ENCODE measurements around the gene PRODH2. TPM values are rescaled to one million over a fixed set of nuclear protein-coding genes. Genes with fewer than 3 reads are reported as not detected.

Gene PRODH2
- total RNA-seq, 4 donors from 2014 or later = not detected

DNA sequence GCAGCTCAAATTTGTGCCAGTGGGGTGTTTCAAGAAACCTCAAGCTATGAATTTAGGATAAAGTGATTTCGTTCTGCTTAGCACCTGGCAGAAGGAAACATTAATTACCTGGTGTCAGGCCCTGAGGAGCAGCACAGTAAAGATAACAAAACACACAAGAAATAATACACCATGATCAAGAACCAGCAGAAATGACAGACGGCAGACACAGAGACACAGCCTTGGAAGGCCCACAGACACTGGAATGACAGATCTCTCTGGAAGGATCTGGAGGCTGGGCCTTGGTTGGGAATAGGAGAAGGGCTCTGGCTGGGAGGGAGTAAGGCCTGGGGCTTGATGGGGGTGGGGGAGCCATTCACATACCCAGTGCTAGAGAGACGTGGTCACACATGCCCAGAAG is 10.8 kb downstream of the PRODH2 start:
- TF ChIP-seq, protein P1, sequence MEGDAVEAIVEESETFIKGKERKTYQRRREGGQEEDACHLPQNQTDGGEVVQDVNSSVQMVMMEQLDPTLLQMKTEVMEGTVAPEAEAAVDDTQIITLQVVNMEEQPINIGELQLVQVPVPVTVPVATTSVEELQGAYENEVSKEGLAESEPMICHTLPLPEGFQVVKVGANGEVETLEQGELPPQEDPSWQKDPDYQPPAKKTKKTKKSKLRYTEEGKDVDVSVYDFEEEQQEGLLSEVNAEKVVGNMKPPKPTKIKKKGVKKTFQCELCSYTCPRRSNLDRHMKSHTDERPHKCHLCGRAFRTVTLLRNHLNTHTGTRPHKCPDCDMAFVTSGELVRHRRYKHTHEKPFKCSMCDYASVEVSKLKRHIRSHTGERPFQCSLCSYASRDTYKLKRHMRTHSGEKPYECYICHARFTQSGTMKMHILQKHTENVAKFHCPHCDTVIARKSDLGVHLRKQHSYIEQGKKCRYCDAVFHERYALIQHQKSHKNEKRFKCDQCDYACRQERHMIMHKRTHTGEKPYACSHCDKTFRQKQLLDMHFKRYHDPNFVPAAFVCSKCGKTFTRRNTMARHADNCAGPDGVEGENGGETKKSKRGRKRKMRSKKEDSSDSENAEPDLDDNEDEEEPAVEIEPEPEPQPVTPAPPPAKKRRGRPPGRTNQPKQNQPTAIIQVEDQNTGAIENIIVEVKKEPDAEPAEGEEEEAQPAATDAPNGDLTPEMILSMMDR (IDR thresholded peaks at IDR 0.05; ENCODE audit: low read depth) = no peak

DNA sequence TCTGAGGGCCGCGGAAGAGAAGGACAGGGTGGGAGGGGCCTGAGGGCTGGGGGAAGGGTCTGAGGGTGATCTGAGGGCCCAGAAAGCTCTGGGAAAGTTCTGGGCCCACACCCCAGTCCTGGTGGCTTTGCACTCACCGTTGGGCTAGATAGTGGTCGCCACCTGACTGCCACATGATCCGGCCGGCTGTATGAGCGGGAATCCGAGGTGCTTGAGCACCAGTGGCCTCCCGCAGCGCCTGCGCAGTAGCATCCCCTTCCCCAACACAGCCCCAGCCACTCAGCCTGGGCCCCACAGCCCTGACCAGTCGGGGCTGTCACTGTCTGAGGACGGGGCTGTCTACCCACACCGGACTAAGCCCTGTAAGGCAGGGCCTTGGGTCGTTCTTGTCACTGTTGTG is 15.0 kb downstream of the PRODH2 start:
- TF ChIP-seq, protein P1 (IDR thresholded peaks at IDR 0.05; ENCODE audit: low read depth) = no peak

DNA sequence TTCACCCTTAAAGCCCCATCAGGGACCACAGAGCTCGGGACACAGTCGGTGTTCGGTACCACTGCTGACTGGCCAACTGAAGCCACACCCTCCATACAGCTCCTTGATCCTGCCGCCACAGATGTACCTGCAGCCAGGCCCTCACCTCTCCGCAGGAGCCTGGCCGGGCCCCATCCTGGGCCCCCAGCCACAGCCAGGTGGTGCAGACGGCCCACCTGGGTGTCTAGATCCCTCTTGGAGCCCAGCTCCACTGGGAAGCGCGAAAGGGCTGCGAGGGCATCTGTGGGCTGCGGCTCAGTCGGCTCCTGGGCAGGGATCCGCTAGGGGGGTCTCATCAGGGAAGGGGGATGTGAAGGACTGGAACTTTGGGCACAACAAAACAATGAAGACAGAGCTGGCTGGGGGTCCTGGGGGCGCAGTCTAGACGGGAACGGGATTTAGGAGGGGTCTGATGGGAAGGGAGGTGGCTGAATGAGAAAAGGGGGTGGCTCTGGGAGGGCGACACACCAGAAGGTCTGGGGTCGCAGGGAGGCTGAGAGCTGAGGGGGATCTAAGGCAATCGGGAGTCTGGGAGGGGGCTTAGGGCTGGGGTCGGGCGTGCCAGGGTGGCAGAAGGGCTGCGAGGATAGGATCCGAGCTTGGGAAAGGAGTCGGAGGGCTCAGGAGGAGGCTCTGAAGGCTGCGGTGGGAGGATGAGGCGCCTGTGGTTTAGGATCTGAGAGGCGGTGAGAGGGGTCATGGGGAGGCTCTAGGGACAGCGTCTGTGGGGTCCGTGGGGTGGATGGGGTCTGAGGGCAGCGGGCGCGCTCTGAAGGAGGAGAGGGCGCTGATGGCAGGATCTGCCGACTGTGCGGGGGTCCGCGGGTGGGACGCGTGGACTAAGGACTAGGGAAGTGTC is 15.8 kb downstream of the PRODH2 start:
- TF ChIP-seq, protein P1 (IDR thresholded peaks at IDR 0.05; ENCODE audit: low read depth) = no peak

DNA sequence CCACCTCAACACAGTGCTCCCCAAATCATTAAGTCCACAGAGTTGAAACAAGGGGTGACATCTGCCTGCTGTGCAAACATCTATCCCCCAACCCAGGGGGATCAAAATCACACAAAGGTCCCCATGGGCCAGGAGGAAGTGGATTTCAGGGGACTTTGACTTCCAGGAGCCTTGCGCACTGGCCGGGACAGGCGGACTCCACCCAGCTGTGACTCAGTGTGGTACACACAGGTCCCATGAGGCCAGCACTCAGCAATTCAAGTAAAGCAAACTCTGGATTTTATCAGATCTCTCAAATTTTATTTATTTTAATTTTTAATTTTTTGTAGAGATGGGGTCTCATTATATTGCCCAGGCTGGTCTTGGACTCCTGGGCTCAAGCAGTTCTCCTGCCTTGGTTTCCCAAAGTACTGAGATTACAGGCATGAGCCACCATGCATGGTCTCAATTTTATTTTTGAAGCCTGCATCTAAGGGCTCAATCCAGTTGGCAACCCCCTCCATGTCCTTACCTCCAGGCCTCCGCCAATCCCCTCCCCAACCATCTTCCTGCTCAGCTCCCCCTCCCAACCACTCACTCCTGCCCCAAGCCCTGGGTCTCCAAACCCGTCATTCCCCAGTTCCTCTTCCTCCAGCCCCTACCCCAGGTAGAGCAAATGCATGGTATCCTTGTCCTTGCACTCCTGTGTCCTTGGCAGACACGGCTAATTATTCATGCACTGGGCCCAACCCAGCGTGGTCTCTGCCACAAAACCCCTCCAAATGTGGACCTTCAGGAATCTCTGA is 19.1 kb downstream of the PRODH2 start:
- TF ChIP-seq, protein P1 (IDR thresholded peaks at IDR 0.05; ENCODE audit: low read depth) = no peak

DNA sequence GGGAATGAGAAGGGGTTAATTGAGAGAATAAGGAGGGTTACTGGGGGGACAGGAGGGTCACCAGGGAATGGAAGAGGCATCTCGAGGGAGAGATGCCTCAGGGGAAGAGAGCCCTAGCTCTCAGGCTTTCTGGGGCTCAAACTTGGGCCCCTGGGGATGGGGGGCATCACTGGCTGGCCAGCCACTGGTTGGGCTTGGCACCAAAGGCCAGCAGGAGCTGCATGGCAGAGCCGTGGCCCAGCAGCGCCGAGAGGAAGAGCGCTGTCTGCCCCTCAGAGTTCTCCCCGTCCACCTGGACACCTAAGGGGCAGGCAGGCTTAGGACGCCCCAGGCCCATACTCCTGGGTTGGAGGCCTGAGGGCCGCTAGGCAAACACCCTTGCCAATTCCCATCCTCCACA is 19.8 kb downstream of the PRODH2 start:
- TF ChIP-seq, protein P1 (IDR thresholded peaks at IDR 0.05; ENCODE audit: low read depth) = no peak

DNA sequence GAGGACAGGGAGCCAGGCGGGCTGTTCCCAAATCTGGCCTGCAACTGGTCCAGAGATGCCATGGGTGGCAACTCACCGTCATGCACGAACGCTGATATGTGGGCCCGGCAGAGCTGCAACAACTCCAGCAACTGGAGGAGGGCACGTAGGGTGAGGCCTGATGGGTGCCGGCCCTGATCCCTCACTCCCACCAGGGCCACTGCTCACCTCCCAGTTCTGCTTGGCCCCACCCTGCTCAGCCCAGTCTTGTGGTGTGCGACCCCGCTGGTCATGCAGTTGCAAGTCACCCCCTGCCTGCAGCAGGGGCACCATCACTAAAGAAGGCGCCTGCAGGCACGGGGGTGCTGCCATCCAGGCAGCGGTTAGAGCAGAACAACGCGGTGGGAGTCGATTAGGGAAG is 20.3 kb downstream of the PRODH2 start:
- TF ChIP-seq, protein P1 (IDR thresholded peaks at IDR 0.05; ENCODE audit: low read depth) = no peak

DNA sequence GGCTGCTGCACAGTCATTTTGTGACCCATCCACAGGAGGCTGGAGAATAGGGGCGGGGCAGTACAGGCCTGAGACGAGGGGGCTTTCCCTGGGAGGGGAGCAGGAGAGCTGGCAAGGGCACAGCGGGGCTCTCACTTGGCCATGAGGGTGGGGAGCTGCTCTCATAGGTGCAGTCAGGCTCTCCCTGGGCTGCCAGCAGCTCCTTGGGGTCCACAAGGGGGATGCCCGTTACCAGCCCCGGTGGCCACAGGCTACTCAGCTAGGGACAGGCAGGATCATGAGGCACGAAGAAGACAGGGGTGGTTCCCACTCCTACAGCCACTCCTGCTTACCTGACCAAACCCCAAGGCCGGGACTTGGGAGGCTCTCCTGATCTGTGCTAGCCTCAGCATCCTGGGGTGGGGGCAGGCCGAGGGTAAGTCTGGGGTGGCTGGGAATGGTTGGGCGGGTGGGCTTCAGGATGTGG is 20.8 kb downstream of the PRODH2 start:
- TF ChIP-seq, protein P1 (IDR thresholded peaks at IDR 0.05; ENCODE audit: low read depth) = no peak
